Activated T-helper 1 cell treated with anti-CD3 and anti-CD28 coated beads, Interleukin-12 subunit alpha, Interleukin-12 subunit beta, Interleukin-2, Interleukin-4 antibody, amounts not matched to agents 30 ng/mL and 10 ng/mL and 1 ng/mL, durations not matched to agents 14 hours and 24 hours and 36 hours (primary cell): ENCODE results near the gene RNF213. TPM values are rescaled to one million over a fixed set of nuclear protein-coding genes. Genes with fewer than 3 reads are reported as not detected.
"Not testable (repeated sequence)": the region's sequence is repeated elsewhere in the genome, so short reads cannot be mapped to it uniquely, and the experiment has no call there.

Experiments used
- DNase-seq: peaks from one replicate; pipeline ENCODE4 v3.0.0; 2021; ENCODE audit warnings: low spot score
- H3K27ac Mint-ChIP-seq: one replicate; pipeline ENCODE4 v1.8.0; 2021; ENCODE audit warnings: mild to moderate bottlenecking, mixed read lengths
- H3K27me3 Mint-ChIP-seq: one replicate; pipeline ENCODE4 v1.8.0; 2022; ENCODE audit warnings: mild to moderate bottlenecking, moderate library complexity, mixed read lengths; ENCODE audit not compliant: insufficient read depth
- H3K36me3 Mint-ChIP-seq: one replicate; pipeline ENCODE4 v1.8.0; 2021; ENCODE audit warnings: low read depth, mixed read lengths
- H3K4me1 Mint-ChIP-seq: one replicate; pipeline ENCODE4 v1.8.0; 2021; ENCODE audit warnings: low read depth, mixed read lengths
- H3K4me3 Mint-ChIP-seq: one replicate; pipeline ENCODE4 v1.8.0; 2021; ENCODE audit warnings: mild to moderate bottlenecking, moderate library complexity, mixed read lengths
- H3K9me3 Mint-ChIP-seq: one replicate; pipeline ENCODE4 v1.8.0; 2021; ENCODE audit warnings: mixed read lengths
- intact Hi-C: fragments of 100-400 bp; cut with micrococcal nuclease; formaldehyde crosslinking; loops from one replicate; pipeline ENCODE4 v1.15.1; 2024
- total RNA-seq: library from RNA; stranded (reverse); gene quantifications from 2 replicates; pipeline ENCODE4 v1.2.3, GENCODE V29; 2022

RNF213 gene
- total RNA-seq, 1 donor from 2014 or later, result 290 TPM

DNA sequence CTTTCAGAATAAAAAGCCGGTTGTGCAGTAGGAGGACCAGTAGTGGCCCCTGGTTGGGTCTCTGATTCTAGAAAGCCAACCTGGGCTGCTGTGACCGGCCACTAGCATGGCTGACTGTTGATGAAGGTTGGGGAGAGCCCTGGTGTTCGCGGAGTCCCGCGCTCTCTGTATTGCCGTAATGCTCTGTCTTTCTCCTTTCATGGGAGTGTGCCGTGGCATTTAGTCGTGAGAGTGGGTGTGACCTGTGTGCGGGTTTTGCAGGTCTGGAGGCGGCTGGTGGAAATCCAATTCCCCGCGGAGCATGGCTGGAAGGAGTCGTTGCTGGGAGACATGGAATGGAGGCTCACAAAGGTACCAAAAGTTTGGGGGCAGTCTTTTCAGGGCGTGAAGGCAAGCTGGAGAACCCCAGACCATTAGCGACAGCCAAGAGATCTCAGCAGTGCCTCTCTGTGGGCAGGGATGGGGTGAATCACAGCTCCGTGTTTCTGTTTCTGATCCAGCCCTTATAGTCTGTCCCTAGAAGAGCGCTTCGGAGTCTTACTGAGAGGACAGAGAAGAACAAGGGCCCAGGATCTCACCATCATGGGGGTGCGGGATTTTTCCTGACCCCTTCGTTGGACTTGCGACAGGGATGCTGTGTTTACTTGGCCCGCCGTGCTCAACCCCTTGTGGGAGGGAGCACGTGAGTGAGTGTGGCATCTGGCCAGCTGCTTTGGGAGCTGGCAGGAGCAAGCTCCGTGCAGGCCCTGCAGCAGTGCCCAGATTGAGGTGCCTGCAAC is 56.5 kb downstream of the RNF213 start:
- H3K4me1 Mint-ChIP-seq, result peaks cover 19% of the 10 kb centered on the region
- H3K36me3 Mint-ChIP-seq, result peaks cover 55% of the 10 kb centered on the region
- DNase-seq, result no peak
- no peak overlapping the region for H3K4me3 Mint-ChIP-seq
- intact Hi-C loops, result no loop called here
- H3K27ac Mint-ChIP-seq, result peak overlapping the region; percentile 46
- H3K27me3 Mint-ChIP-seq, result no peaks in the 10 kb centered on the region
- H3K9me3 Mint-ChIP-seq, result no peaks in the 10 kb centered on the region

DNA sequence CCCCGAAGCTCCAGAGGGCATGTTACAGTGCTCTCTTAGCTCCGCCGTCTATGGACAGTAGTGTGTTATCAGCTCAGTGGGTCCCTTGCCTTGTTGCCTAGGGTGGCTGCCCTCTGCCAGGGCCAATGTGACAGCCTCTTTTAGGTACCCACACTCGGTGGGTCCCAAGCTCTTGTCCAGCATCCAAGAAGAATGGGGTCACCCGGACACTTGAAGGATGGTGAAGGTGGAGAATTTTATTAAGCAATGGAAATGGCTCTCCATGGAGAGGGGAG is 57.0 kb downstream of the RNF213 start:
- intact Hi-C loops, result no loop called here
- no peaks in the 10 kb centered on the region for H3K27me3 Mint-ChIP-seq
- peaks cover 19% of the 10 kb centered on the region for H3K4me1 Mint-ChIP-seq
- no peak overlapping the region for H3K4me3 Mint-ChIP-seq
- no peak for DNase-seq
- peaks cover 56% of the 10 kb centered on the region for H3K36me3 Mint-ChIP-seq
- H3K9me3 Mint-ChIP-seq, result no peaks in the 10 kb centered on the region
- no peak overlapping the region for H3K27ac Mint-ChIP-seq

DNA sequence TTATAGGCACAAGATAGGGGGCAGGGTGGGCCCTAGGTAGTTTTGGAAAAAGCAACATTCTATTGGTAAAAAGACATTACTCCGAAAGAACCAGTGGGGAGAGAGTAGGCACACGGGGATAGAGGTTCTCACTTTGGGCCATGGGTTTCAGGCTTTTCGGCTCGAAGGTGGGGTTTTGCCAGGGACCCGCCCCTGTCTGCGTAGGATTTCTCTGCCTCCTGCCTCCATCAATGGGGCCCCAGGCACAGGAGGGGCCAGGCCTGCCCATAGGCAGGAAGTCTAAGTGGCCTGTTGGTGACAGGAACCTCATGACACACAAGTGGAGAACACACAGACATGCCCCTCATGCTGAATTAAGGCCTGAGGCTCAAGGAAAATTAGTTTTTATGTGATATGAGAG is 57.5 kb downstream of the RNF213 start:
- Mint-ChIP-seq H3K4me1 (peaks cover 19% of the 10 kb centered on the region), H3K27ac (no peak overlapping the region), H3K4me3 (no peak overlapping the region), H3K36me3 (peaks cover 57% of the 10 kb centered on the region), H3K9me3 (no peaks in the 10 kb centered on the region), H3K27me3 (no peaks in the 10 kb centered on the region)
- intact Hi-C loops, result no loop called here
- no peak for DNase-seq

DNA sequence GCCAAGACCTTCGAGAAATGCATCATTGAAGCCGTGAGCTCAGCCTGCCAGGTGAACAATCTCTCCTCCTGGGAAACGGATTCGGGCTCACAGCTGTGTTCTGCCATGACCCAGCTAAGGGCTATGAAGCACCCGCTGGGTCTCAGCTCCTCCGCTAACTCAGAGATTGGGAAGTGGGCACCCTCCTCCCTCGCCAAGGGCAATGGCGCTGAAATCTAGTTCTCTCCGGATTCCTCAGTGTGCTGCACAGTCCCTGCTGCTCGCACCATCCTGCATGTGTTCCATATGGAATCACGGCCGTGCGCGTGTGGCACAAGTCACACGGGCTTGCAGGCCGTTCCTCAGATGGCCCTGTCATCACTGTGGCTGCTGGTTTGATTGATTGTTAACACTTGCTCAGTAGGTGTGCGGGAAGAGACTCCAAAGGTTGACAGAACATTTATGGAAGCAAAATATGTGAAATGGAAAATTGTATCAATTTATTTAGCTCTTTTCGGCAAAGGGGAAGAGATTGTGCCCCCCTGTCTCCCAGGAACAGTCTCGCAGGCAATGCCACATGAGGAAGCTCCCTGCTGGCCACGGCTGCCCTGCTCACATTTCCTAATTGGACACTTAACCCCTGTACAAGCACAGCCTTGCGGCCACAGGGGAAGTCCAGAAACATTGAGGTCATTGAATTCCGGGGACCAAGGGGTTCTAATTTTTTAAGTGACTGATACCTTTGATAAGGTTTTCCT is 58.8 kb downstream of the RNF213 start:
- peaks cover 26% of the 10 kb centered on the region for H3K4me1 Mint-ChIP-seq
- peaks cover 65% of the 10 kb centered on the region for H3K36me3 Mint-ChIP-seq
- no peak overlapping the region for H3K4me3 Mint-ChIP-seq
- intact Hi-C loops, result no loop called here
- DNase-seq, result no peak
- no peaks in the 10 kb centered on the region for H3K27me3 Mint-ChIP-seq
- H3K9me3 Mint-ChIP-seq, result no peaks in the 10 kb centered on the region
- H3K27ac Mint-ChIP-seq, result peak overlapping the region; percentile 10

DNA sequence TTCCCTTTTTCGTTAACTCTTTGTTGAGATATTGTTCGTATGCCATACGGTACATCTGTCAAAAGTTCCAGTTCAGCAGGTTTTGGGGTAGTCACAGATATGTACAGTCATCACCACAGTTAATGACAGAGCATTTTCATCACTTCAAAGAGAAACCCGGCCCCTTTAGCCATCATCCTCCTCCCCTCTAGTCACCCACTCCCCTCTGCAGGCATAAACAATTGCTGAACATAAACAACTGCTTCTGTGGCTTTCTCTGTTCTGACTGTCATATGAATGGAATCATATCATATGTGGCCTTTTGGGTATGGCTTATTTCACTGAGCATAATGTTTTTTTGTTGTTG is 59.3 kb downstream of the RNF213 start:
- H3K36me3 Mint-ChIP-seq, result peaks cover 71% of the 10 kb centered on the region
- H3K27me3 Mint-ChIP-seq, result no peaks in the 10 kb centered on the region
- H3K4me3 Mint-ChIP-seq, result no peak overlapping the region
- intact Hi-C loops, result loop anchor here (5.0 kb wide), 1 partner anchor 42 kb away; no protein-coding TSS in a partner anchor
- H3K4me1 Mint-ChIP-seq, result peaks cover 26% of the 10 kb centered on the region
- peak overlapping the region; percentile 61 for H3K27ac Mint-ChIP-seq
- no peak for DNase-seq
- no peaks in the 10 kb centered on the region for H3K9me3 Mint-ChIP-seq

DNA sequence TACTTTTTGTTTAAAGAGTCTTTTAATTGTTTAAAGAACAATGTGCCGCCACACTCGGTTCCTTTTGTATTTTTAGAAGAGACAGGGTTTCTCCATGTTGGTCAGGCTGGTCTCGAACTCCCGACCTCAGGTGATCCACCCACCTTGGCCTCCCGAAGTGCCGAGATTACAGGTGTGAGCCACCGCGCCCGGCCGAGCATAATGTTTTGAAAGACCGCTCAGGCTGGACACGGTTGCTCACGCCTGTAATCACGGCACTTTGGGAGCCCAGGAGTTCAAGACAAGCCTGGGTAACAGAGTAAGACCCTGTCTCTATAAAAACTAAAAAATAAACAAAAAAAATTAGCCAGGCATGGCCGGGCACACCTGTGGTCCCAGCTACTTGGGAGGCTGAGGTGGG is 59.8 kb downstream of the RNF213 start:
- no peak for DNase-seq
- H3K9me3 Mint-ChIP-seq, result no peaks in the 10 kb centered on the region

DNA sequence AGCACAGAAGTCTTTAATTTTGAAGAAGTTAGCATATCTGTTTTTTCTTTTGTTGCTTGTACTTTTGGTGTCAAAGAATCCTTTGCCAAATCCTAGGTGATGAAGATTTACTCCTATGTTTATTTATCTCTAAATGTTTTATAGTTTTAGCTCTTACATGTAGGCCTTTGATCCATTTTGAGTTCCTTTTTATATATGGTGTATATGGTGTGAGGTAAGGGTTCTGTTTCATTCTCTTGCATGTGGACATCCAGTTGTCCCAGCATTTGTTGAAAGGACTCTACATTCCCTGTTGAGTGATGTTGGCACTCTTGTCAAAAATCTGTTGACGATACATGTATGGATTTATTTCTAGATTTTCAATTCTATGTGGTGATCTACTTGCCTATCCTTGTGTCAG is 62.2 kb downstream of the RNF213 start:
- intact Hi-C loops, result loop anchor here (5.0 kb wide), 1 partner anchor 39 kb away; no protein-coding TSS in a partner anchor
- Mint-ChIP-seq H3K36me3 (peaks cover 76% of the 10 kb centered on the region), H3K27ac (peak overlapping the region; percentile 83), H3K27me3 (no peaks in the 10 kb centered on the region), H3K4me1 (peaks cover 27% of the 10 kb centered on the region), H3K4me3 (no peak overlapping the region), H3K9me3 (no peaks in the 10 kb centered on the region)
- DNase-seq, result no peak

More for the DNA sequence above, 59.8 kb downstream of the RNF213 start:
- H3K4me1 Mint-ChIP-seq, result peaks cover 26% of the 10 kb centered on the region
- no peaks in the 10 kb centered on the region for H3K27me3 Mint-ChIP-seq
- H3K36me3 Mint-ChIP-seq, result peaks cover 74% of the 10 kb centered on the region
- intact Hi-C loops, result loop anchor here (5.0 kb wide), 1 partner anchor 42 kb away; no protein-coding TSS in a partner anchor
- H3K27ac Mint-ChIP-seq, result no peak overlapping the region
- no peak overlapping the region for H3K4me3 Mint-ChIP-seq

DNA sequence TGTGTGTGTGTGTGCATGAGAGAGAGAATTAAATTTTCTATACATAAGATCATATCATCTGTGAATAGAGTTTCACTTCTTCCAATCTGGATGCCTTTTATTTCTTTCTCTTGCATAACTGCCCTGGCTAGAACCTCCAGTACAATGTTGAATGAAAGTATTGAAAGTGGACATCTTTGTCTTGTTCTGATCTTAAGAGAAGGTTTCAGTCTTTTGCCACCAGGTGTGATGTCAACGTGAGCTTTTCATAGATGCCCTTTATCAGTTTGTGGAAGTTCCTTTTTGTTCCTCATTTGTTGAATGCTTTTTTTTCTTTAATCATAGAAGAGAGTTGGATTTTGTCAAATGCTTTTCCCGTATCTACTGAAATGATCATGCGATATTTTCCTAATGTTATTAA is 63.3 kb downstream of the RNF213 start:
- Mint-ChIP-seq H3K4me3 (no peak overlapping the region), H3K36me3 (peaks cover 84% of the 10 kb centered on the region), H3K4me1 (peaks cover 38% of the 10 kb centered on the region), H3K27ac (peak overlapping the region; percentile 10), H3K9me3 (no peaks in the 10 kb centered on the region), H3K27me3 (no peaks in the 10 kb centered on the region)
- no peak for DNase-seq
- intact Hi-C loops, result loop anchor here (5.0 kb wide), 1 partner anchor 38 kb away; no protein-coding TSS in a partner anchor

DNA sequence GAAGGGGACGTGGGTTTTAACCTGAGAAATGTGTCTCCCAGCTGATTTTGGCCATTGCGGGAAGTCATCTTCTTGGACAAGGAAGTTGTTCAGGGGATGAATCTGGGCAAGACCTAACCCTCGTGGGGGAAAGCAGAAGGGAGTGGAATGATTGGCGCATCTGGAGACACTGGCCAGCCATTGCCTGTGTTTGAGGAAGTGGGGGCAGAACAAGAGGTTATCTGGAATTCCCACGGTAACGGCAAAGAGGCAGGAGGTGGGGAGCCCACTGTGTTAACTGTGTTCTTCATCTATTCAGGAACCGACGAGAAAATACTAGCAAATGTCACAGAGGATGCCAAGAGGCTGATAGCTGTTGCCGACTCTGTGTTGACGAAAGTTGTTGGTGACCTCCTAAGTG is 66.9 kb downstream of the RNF213 start:
- no peaks in the 10 kb centered on the region for H3K9me3 Mint-ChIP-seq
- no peaks in the 10 kb centered on the region for H3K27me3 Mint-ChIP-seq
- peak overlapping the region; percentile 51 for H3K27ac Mint-ChIP-seq

DNA sequence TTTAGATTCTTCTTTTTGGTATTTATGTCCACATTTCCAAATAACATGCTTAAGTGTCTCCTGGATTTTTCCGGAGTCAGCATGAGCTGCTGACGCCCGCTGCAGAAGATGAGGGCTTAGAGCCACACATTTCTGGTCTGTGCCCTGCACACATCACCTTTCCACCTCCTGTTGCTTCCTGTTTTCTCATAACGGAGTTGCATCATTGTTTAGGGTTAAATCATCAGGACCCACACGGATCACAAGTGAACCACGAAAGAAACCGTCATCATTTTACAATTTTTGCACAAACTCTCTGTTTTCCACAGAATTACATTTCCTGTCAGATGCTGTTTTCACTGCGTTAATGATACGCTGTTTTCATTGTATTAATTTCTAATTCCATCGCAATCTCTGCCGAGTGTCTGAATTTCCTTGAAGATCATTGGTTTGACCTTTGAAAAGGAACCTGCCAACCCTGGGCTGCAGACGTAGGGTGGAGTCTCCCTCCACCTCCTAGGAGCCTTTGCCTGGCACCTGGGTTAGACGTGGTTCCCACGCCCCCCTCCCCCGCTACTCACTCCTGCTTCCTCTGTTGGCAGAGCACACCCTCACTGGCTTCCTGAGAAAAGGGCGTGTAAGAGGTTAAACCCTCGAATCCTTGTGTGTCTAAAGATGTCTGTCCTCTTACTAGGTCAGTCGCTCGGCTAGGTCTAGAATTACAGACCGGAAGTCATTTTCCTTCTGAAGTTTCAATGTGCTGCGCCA is 68.2 kb downstream of the RNF213 start:
- Mint-ChIP-seq H3K4me3 (no peak overlapping the region), H3K27me3 (no peaks in the 10 kb centered on the region), H3K4me1 (peaks cover 42% of the 10 kb centered on the region), H3K36me3 (peaks cover 83% of the 10 kb centered on the region), H3K27ac (peak overlapping the region; percentile 74), H3K9me3 (no peaks in the 10 kb centered on the region)
- no peak for DNase-seq
- intact Hi-C loops, result no loop called here

More for the DNA sequence above, 66.9 kb downstream of the RNF213 start:
- intact Hi-C loops, result no loop called here
- DNase-seq, result no peak
- H3K4me3 Mint-ChIP-seq, result no peak overlapping the region
- H3K36me3 Mint-ChIP-seq, result peaks cover 90% of the 10 kb centered on the region
- peaks cover 43% of the 10 kb centered on the region for H3K4me1 Mint-ChIP-seq

DNA sequence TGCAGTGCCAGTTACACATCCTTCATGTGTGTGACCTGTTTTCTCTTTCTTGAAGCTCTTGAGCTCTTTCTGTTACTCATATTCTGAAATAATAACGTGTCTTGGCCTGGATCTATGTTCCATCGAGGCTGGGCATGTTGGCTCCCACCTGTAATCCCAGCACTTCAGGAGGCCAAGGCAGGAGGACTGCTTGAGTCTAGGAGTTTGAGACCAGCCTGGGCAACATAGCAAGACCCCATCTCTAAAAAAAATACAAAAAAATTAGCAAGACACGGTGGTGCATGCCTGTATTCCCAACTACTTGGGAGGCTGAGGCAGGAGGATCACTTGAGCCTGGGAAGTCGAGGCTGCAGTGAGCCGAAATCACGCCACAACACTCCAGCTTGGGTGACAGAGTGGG is 68.8 kb downstream of the RNF213 start:
- peaks cover 82% of the 10 kb centered on the region for H3K36me3 Mint-ChIP-seq
- peaks cover 38% of the 10 kb centered on the region for H3K4me1 Mint-ChIP-seq
- H3K4me3 Mint-ChIP-seq, DNase-seq, intact Hi-C loops, H3K9me3 Mint-ChIP-seq, H3K27me3 Mint-ChIP-seq: not testable (repeated sequence)
- peak overlapping the region; percentile 74 for H3K27ac Mint-ChIP-seq

DNA sequence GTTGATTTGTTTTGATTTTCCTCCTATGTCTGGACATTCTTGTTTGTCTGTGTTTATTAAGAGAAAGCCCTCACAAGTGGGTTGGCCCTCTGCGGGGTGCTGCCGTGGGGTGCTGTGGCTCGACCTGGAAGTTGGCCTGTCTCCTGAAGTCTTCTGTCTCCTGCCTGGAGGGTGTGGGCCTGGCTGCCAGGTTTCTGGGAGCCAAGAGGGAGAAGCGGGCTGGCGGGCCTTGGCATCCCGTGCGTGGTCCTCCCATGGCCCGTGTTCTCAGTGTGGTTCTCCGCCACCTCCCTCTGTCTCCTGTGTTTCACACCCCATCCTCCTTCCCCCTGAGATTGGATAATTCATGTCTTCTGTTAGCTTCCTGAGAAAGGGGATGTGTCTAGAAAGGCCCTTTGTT is 69.6 kb downstream of the RNF213 start:
- Mint-ChIP-seq H3K27me3 (no peaks in the 10 kb centered on the region), H3K27ac (peak overlapping the region; percentile 47), H3K4me1 (peaks cover 38% of the 10 kb centered on the region), H3K36me3 (peaks cover 77% of the 10 kb centered on the region), H3K9me3 (no peaks in the 10 kb centered on the region), H3K4me3 (no peak overlapping the region)
- no peak for DNase-seq
- intact Hi-C loops, result no loop called here

DNA sequence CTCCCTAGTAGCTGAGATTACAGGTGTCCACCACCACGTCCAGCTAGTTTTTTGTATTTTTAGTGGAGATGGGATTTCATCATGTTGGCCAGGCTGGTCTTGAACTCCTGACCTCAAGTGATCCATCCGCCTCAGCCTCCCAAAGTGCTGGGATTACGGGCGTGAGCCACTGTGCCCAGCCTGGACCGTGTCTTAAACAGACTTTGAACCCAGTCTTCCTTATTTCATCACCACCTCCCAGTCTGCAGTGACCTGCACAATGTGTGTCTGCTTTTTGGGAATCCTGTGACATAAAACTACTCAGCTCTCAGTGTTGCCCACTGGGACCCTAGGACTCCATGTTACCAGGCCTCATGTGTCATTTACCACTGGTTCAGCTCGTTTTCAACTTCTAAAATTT is 70.3 kb downstream of the RNF213 start:
- DNase-seq, H3K27me3 Mint-ChIP-seq, H3K4me3 Mint-ChIP-seq, intact Hi-C loops, H3K27ac Mint-ChIP-seq, H3K9me3 Mint-ChIP-seq: not testable (repeated sequence)
- Mint-ChIP-seq H3K4me1 (peaks cover 37% of the 10 kb centered on the region), H3K36me3 (peaks cover 79% of the 10 kb centered on the region)
